Stimulated activated naive CD4-positive, alpha-beta T cell (primary cell): ENCODE results near the gene OGFR.

Experiments
- DNase-seq, 6 experiments: peaks; one replicate each; lab custom pipeline; 2025; lab: John Stamatoyannopoulos, UW

Gene OGFR

GRCh38 chr20:62860924-62861691, 56.5 kb downstream of the OGFR start:
- DNase-seq = peak in 5 of 6 experiments; percentile 39 to 80 (median 66)

DNA sequence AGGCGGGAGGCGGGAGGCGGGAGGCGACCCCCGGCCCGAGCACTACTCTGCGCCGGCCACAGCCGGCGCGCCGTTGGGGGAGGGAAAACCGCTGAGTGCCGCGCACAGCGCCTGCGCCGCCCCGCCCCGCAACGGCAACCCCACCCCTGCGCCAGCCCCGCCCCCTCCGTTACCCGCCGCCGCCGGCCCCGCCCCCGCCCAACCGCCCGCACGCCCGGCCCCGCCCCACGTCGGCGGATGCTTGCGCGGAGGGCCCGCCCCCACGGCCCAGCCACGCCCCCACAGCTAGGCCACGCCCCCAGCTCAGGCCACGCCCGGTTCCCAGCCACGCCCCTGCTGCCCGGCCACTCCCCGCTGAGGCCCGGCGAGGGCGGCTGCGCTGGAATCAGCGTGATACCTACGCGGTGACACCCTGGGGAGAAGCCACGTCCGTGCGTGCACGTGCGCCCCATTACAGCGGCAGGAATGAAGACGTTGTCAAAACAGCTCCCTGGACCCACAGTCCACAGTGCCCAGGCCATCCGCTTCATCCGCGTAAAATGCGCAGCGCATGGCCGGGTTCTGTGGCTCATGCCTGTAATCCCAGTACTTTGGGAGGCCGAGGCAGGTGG, 57.2 kb downstream of the OGFR start, which contains the start of gene TCFL5:
Gene TCFL5, minus strand, starts transcription at position 97 of the 611 bp plus-strand sequence. CDS start 152 bp downstream, outside the sequence.
- peak; percentile 83 to 98 (median 94) for DNase-seq
